ENCODE measurements around the gene PARP12.

Gene PARP12

GRCh38 chr7:140074780-140075179 is 12.0 kb upstream of the PARP12 start:
- TF ChIP-seq CTCF (IDR thresholded peaks at IDR 0.05; ENCODE audit: low read length), result no peak
- no peak for TF ChIP-seq EZH2 (IDR thresholded peaks at IDR 0.05; ENCODE audit: borderline replicate concordance, low read length)
- Histone ChIP-seq H3K9me2 (ENCODE audit: low read depth, low read length) (no peaks in the 10 kb centered on the region), H4K20me1 (ENCODE audit: insufficient read depth, low read length) (no peaks in the 10 kb centered on the region), H3K4me3 (ENCODE audit: low read depth, low read length, poor library complexity, severe bottlenecking) (no peak overlapping the region), H2AFZ (ENCODE audit: low read length) (no peak overlapping the region), H3F3A (ENCODE audit: insufficient read depth, low read length) (no peaks in the 10 kb centered on the region), H3K27me3 (ENCODE audit: insufficient read depth, low read length) (no peaks in the 10 kb centered on the region), H3K36me3 (ENCODE audit: insufficient read depth, low read length) (no peaks in the 10 kb centered on the region), H3K4me1 (ENCODE audit: insufficient read depth, low read length, severe bottlenecking) (no peaks in the 10 kb centered on the region), H3K9me3 (ENCODE audit: low read length) (no peaks in the 10 kb centered on the region), H3K27ac (ENCODE audit: low read depth, low read length, poor library complexity, severe bottlenecking) (no peak overlapping the region), H3K9ac (ENCODE audit: low read length) (no peak overlapping the region), H3K4me2 (ENCODE audit: low read length) (no peak overlapping the region), H3K79me2 (ENCODE audit: insufficient read depth, low read length) (no peaks in the 10 kb centered on the region)

GRCh38 chr7:140070546-140070945 is 7.8 kb upstream of the PARP12 start:
- no peak overlapping the region for H2AFZ ChIP-seq (ENCODE audit: low read length)
- H3K79me2 ChIP-seq (ENCODE audit: insufficient read depth, low read length), result no peaks in the 10 kb centered on the region
- H4K20me1 ChIP-seq (ENCODE audit: insufficient read depth, low read length), result no peaks in the 10 kb centered on the region
- no peak overlapping the region for H3K4me2 ChIP-seq (ENCODE audit: low read length)
- TF ChIP-seq CTCF (IDR thresholded peaks at IDR 0.05; ENCODE audit: low read length), result no peak
- no peak for TF ChIP-seq EZH2 (IDR thresholded peaks at IDR 0.05; ENCODE audit: borderline replicate concordance, low read length)
- no peaks in the 10 kb centered on the region for H3K4me1 ChIP-seq (ENCODE audit: insufficient read depth, low read length, severe bottlenecking)
- H3K36me3 ChIP-seq (ENCODE audit: insufficient read depth, low read length), result no peaks in the 10 kb centered on the region; the same call in 1 of the 2 replicates
- H3F3A ChIP-seq (ENCODE audit: insufficient read depth, low read length), result no peaks in the 10 kb centered on the region
- no peak overlapping the region for H3K27ac ChIP-seq (ENCODE audit: low read depth, low read length, poor library complexity, severe bottlenecking)
- H3K9ac ChIP-seq (ENCODE audit: low read length), result no peak overlapping the region
- no peaks in the 10 kb centered on the region for H3K9me2 ChIP-seq (ENCODE audit: low read depth, low read length)
- H3K9me3 ChIP-seq (ENCODE audit: low read length), result peaks cover 16% of the 10 kb centered on the region
- H3K27me3 ChIP-seq (ENCODE audit: insufficient read depth, low read length), result no peaks in the 10 kb centered on the region
- H3K4me3 ChIP-seq (ENCODE audit: low read depth, low read length, poor library complexity, severe bottlenecking), result no peak overlapping the region

- Histone ChIP-seq H3K9me3 (ENCODE audit: low read length) (peaks cover 16% of the 10 kb centered on the region), H3K4me1 (ENCODE audit: insufficient read depth, low read length, severe bottlenecking) (no peaks in the 10 kb centered on the region), H3K9me2 (ENCODE audit: low read depth, low read length) (no peaks in the 10 kb centered on the region), H3K79me2 (ENCODE audit: insufficient read depth, low read length) (no peaks in the 10 kb centered on the region), H3K36me3 (ENCODE audit: insufficient read depth, low read length) (no peaks in the 10 kb centered on the region; the same call in 1 of the 2 replicates), H3F3A (ENCODE audit: insufficient read depth, low read length) (no peaks in the 10 kb centered on the region), H4K20me1 (ENCODE audit: insufficient read depth, low read length) (no peaks in the 10 kb centered on the region), H3K27me3 (ENCODE audit: insufficient read depth, low read length) (no peaks in the 10 kb centered on the region), H3K9ac (ENCODE audit: low read length) (no peak overlapping the region), H3K4me3 (ENCODE audit: low read depth, low read length, poor library complexity, severe bottlenecking) (no peak overlapping the region), H2AFZ (ENCODE audit: low read length) (no peak overlapping the region), H3K27ac (ENCODE audit: low read depth, low read length, poor library complexity, severe bottlenecking) (no peak overlapping the region), H3K4me2 (ENCODE audit: low read length) (no peak overlapping the region)
- TF ChIP-seq EZH2 (IDR thresholded peaks at IDR 0.05; ENCODE audit: borderline replicate concordance, low read length) (no peak), CTCF (IDR thresholded peaks at IDR 0.05; ENCODE audit: low read length) (no peak)
These were observed 6.7 kb upstream of the PARP12 start for GRCh38 chr7:140069298-140069949.
